Stimulated activated CD4-positive, alpha-beta T cell treated with anti-CD3 and anti-CD28 coated beads, Interleukin-2, amount 100 ng/mL, for 48 hours (primary cell): Measurements from ENCODE around the gene VSTM2B.
"Not testable (repeated sequence)": the region's sequence is repeated elsewhere in the genome, so short reads cannot be mapped to it uniquely, and the experiment has no call there.

Experiments
- DNase-seq, 2 donors: peaks; one replicate each; pipeline ENCODE4 v3.0.0-alpha.2; 2020

The VSTM2B gene

DNA sequence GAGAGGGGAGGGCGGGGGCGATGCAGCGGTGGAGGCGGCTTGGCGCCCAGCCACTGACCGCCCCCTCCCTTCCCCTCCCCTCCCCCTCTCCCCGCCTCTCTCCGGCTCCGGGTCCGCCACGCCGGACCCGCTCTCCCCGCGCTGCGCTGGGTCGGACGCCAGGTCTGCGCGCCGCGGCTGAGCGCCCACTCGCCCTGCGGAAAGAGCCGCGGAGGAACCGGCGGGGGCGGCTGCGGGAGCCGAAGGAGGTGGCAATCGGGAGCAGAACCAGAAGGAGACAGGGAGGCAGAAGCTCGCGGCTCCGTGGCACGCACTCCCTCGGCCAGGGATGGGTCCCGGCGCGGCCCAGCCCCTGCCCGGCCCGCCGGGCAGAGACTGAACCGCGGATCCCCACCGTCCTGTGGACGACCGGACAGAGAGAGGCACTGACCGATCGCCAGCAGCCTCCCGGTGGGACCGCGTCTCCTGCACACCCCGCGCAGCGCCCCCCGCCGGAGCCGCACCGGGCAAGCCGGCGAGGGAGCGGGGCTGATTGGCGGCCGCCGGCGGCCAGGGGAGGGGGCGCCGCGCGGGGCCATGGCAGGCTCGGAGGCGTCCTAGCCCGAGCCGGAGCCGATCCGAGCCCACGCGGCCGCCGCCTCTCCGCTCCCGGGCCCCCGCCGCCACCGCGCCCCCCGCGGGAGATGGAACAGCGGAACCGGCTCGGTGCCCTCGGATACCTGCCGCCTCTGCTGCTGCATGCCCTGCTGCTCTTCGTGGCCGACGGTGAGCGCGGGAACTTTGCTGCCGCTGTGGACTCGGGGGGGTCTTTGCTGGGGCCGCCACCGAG, at the start of gene VSTM2B:
Gene VSTM2B, plus strand, starts transcription at position 94 of the 829 bp plus-strand sequence. Its CDS starts 590 bp downstream, at position 684.
- DNase-seq: no peak

- no peak for DNase-seq
Observed at GRCh38 chr19:29476528-29476927, 49.3 kb upstream of the VSTM2B start.

GRCh38 chr19:29477831-29478577, 47.8 kb upstream of the VSTM2B start:
- no peak for DNase-seq

DNA sequence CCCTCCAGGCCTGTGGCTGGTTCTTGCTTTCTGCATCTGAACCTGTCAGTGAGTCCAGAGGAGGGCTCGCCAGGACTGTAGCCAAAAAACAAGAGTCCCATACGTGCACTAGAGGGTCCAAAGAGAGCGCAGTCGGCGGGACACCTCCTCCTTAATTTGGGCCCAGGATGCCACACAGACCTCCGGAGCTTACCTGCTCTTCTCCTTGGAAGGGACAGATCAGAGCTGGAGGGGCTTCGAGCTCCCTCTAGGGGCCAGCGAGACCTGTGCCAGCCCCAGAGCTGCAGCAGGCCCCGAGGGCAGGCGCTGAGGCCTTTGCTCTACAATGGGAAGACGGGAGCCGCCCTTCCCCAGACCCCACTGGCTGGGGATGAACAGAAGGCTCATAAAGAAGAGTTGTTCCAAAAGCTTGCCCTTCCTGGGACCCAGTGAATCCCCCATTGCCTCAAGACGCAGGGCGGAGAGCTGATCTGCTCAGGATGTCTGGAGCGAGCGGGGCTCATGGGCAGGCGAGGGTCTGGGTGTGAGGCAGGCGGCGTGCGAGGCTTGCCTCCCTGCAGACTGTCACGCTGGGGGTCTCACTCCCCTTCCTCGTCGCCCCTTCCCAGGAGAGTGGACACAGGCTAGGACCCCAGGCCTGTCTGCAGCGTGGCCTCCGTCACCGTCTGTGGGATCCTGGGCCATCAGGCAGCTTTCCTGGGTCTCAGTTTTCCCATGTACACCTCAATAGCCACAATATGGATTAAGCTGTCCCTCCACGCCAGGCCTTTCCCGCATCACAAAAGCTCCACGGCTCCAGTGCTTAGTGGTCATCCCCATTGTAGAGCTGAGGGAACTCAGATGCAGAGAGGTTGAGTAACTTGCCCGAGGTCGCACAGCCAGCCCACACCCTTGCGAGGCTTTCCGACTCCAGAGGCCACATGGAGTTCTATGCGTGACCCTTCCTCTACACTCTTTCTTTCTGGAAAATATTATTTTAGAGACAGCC, 46.9 kb upstream of the VSTM2B start:
- DNase-seq: no peak

- no peak for DNase-seq
Observed at GRCh38 chr19:29479941-29480340, 45.9 kb upstream of the VSTM2B start.

DNA sequence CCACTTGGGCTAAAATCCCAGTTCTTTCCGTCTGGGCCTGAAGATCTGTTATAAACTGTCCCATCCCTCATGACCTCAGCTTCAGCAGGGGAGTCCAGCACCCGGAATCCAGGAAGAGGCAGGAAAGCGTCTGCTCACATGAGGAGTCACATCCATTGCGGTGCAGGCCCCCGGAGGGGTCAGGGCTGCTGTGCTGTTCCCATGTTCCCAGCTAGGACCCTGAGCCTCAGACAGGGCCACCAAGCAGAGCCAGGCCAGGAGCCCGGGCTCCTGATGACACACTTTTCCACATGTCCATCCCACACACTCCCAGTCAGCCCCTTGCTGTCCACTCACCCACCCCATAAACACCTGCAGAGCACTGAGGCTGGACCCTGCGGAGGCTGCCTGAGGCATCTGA, 45.3 kb upstream of the VSTM2B start:
- no peak for DNase-seq

- DNase-seq: no peak
Observed at GRCh38 chr19:29482855-29483640, 42.7 kb upstream of the VSTM2B start.

- DNase-seq: no peak
Observed at GRCh38 chr19:29483641-29483920, 42.2 kb upstream of the VSTM2B start.

DNA sequence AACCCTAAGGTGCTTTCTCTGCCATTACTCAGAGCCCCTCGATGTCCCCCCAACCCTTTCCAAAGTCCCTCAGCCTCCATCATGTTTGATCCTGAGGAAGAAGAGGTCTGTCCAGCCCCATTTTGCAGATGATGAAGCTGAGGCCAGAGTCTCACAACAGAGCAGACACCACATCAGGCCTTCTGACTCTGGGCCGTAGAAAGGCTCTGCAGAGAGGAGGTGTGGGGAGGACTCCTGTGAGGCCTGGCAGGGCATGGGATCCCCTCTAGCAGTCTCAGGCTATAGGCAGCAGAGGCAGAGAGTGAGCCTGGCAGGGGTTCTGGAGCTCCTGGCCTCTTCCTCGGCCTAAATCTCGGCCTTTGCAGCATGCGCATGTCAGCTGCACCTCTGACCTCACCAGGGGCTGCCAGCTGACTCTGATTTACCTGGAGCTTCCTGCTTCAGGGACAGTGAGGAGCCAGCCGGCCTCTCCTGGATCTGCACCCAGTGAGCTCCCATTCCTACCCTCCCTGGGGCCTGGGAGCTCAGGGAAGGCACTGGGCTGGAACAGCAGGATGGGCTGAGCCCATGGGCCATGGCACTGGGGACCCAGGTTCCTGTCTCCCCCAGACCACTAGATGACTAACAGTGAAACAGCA, 41.7 kb upstream of the VSTM2B start:
- DNase-seq: no peak

- no peak for DNase-seq
Observed at GRCh38 chr19:29484876-29485275, 40.9 kb upstream of the VSTM2B start.

DNA sequence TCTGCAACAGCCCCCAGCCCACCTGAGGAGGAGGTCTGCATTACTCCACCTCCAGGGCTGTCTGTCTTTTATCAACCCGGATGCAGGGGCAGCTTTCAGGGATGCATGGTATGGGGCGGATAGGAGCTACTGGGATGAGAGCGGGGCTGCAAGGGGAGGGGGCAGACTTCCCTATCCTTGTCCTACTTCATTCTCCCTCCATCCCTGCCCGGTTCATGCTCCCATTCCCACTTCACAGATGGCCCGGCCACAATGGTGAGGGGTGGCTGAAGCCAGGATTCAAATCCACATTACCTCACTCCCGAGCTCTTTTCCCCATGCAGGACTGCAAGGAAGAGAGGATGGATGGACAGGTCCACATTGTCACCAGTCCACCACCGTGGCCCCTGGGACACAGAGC, 40.5 kb upstream of the VSTM2B start:
- no peak for DNase-seq

DNA sequence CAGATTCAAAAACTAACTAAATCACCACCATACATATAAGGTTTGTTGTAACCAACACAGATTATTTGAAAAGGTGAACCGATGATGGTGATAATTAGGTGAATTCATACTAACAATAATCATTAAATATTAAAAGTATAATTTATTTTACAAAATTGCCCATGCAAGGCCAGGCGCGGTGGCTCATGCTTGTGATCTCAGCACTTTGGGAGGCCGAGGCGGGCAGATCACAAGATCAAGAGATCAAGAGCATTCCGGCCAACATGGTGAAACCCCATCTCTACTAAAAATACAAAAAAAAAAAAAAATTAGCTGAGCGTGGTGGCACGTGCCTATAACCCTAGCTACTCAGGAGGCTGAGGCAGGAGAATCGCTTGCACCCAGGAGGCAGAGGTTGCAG, 38.8 kb upstream of the VSTM2B start:
- DNase-seq: not testable (repeated sequence)

GRCh38 chr19:29487432-29487831, 38.4 kb upstream of the VSTM2B start:
- DNase-seq: no peak

DNA sequence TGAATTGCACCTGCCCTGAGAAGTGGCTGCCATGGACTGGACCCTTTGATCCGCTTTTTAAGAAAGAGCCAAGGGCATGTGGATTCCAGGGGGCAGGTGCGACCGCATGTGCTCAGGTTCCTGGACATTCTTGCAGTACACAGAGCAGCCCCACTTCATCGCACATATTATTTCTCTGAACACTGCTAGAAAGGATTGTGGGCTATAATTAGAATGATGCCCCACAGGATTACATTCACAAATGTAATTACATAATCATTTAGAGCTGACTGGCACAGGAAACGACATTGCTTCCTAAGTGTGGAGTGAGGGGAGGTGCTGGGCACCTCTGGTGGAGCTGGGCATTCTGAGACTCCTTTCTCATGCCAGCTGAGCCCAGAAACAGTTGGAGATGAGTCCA, 37.5 kb upstream of the VSTM2B start:
- DNase-seq: no peak

DNA sequence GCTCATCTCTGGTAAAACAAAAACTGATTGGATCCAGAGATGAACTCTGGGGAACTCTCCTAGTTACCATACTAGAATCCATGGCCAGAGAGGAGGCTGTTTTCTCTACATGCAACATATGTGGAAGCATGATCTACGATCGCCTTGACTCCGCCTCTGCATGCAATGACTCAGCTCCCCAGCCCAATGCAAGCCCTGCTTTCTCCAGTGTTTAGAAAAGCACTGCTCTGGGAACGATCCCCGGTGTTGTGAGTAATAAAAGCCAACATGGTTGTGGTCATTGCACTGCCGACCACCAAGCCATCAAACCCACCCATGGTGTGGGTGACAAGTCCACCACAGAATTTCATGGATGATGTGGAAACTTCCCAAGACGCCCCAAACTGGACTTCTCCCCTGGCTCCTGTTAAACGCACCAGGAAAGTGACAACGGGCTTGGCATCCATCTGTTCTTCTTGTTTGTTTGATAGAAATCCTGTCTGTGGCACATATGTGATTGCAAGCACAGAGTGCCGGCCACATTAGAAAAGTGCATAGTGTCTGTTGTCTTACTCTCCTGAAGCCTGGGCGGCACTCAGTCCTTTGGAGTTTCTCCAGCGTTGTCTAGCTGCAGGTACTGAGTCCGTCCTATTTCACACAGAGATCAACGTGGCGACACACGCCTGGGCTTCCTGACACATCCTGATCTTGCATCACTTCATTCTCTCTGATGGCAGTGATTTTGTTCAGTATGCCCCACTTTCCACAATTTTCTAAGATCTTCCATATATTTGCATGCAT, 36.4 kb upstream of the VSTM2B start:
- no peak for DNase-seq

DNA sequence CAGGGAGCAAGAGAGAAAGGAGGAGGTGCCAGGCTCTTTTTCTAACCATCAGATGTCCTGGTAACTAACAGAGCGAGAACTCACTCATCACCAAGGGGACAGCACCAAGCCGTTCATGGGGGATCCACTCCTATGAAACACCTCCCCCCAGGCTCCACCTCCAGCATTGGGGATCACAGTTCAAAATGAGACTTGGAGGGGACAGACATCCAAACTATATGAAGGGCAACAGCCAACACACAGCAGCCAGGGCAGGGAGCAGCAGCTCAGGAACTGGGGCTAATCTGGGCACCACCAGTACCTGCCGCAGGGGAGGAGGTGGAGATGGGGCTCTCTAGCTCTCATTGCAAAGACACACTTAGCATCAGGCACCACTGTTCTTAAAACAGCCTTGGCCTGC, 34.3 kb upstream of the VSTM2B start:
- DNase-seq: no peak

- DNase-seq: no peak
Observed at GRCh38 chr19:29491995-29492577, 33.7 kb upstream of the VSTM2B start.

DNA sequence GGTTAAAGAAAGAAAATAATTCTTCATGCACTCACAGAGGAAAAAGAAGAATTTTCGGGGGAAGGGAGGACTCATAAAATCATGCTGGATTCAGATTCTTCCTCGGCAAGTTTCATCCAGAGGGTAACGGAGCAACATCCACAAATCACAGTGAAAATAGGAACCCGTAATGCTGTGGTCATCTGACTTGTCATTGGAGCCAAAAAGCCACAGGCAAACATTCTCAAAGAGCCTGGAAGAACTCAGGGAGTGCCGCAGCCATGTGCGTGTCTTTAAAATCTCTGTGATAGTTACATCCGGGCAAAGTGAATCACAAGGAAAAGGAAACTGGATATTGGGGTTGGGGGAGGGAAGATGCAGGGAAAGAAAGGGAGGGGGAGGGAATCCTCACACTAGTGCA, 33.0 kb upstream of the VSTM2B start:
- no peak for DNase-seq

- DNase-seq: no peak
Observed at GRCh38 chr19:29495091-29495490, 30.7 kb upstream of the VSTM2B start.

- DNase-seq: no peak
Observed at GRCh38 chr19:29495901-29496441, 29.8 kb upstream of the VSTM2B start.
